T-helper 9 cell (primary cell): ENCODE measurements around the gene BHMT.
"Not testable (repeated sequence)": the region's sequence is repeated elsewhere in the genome, so short reads cannot be mapped to it uniquely, and the experiment has no call there.

ENCODE experiments used
- DNase-seq: peaks from one replicate; pipeline ENCODE4 v3.0.0-alpha.2; 2020

BHMT gene

GRCh38 chr5:79111960-79112702, 522 bp downstream of the BHMT start:
- no peak for DNase-seq

GRCh38 chr5:79112703-79113058, 1.1 kb downstream of the BHMT start:
- no peak for DNase-seq

- DNase-seq: no peak
Measured at GRCh38 chr5:79119486-79119885, 7.9 kb downstream of the BHMT start.

- no peak for DNase-seq
Measured at GRCh38 chr5:79120221-79120620, 8.6 kb downstream of the BHMT start.

GRCh38 chr5:79122973-79123372, 11.4 kb downstream of the BHMT start:
- DNase-seq: no peak

- no peak for DNase-seq
Measured at GRCh38 chr5:79124607-79125006, 13.0 kb downstream of the BHMT start.

GRCh38 chr5:79130781-79131180, 19.2 kb downstream of the BHMT start:
- DNase-seq: no peak

- no peak for DNase-seq
Measured at GRCh38 chr5:79133121-79133656, 21.6 kb downstream of the BHMT start.

GRCh38 chr5:79133657-79134451, 22.2 kb downstream of the BHMT start:
- DNase-seq: peak; percentile 34

- no peak for DNase-seq
Measured at GRCh38 chr5:79135790-79136553, 24.4 kb downstream of the BHMT start.

GRCh38 chr5:79136618-79137017, 25.0 kb downstream of the BHMT start:
- no peak for DNase-seq

- no peak for DNase-seq
Measured at GRCh38 chr5:79140553-79140952, 28.9 kb downstream of the BHMT start.

GRCh38 chr5:79143684-79144379, 32.2 kb downstream of the BHMT start:
- no peak for DNase-seq

- no peak for DNase-seq
Measured at GRCh38 chr5:79147076-79147475, 35.5 kb downstream of the BHMT start.

GRCh38 chr5:79149433-79149832, 37.8 kb downstream of the BHMT start:
- no peak for DNase-seq

- no peak for DNase-seq
Measured at GRCh38 chr5:79151942-79152671, 40.5 kb downstream of the BHMT start.

- no peak for DNase-seq
Measured at GRCh38 chr5:79157305-79157704, 45.7 kb downstream of the BHMT start.

- DNase-seq: not testable (repeated sequence)
Measured at GRCh38 chr5:79161647-79162046, 50.0 kb downstream of the BHMT start.

GRCh38 chr5:79168031-79168430, 56.4 kb downstream of the BHMT start:
- no peak for DNase-seq

GRCh38 chr5:79170661-79171060, 59.1 kb downstream of the BHMT start:
- DNase-seq: no peak

- DNase-seq: no peak
Measured at GRCh38 chr5:79171635-79172245, 60.1 kb downstream of the BHMT start.
